WI38 (cell line): ENCODE data around the gene DDX49.
"Not testable (repeated sequence)": the region's sequence is repeated elsewhere in the genome, so short reads cannot be mapped to it uniquely, and the experiment has no call there.

ENCODE experiments used
- H3K4me3 ChIP-seq: 2 replicates; pipeline ENCODE4 v1.5.1; 2011; ENCODE audit warnings: low read depth, mild to moderate bottlenecking, control low read depth, low read length
- CTCF ChIP-seq: IDR thresholded peaks from 2 replicates; pipeline ENCODE4 v1.5.1; 2012; ENCODE audit warnings: low read depth, mild to moderate bottlenecking, control low read depth, low read length

DDX49 gene

GRCh38 chr19:18897094-18898029 is 22.2 kb upstream of the DDX49 start:
- no peak overlapping the region for H3K4me3 ChIP-seq
- TF ChIP-seq CTCF, result no peak

GRCh38 chr19:18898081-18898606 is 21.4 kb upstream of the DDX49 start:
- no peak for TF ChIP-seq CTCF
- no peak overlapping the region for H3K4me3 ChIP-seq

- TF ChIP-seq CTCF, result no peak
- H3K4me3 ChIP-seq, result no peak overlapping the region
Observed at GRCh38 chr19:18898607-18899408, 20.7 kb upstream of the DDX49 start.

GRCh38 chr19:18899624-18900560 is 19.6 kb upstream of the DDX49 start:
- H3K4me3 ChIP-seq, result no peak overlapping the region
- no peak for TF ChIP-seq CTCF

- no peak for TF ChIP-seq CTCF
- no peak overlapping the region for H3K4me3 ChIP-seq
Observed at GRCh38 chr19:18900700-18901481, 18.6 kb upstream of the DDX49 start.

- TF ChIP-seq CTCF, result no peak
- H3K4me3 ChIP-seq, result no peak overlapping the region
Observed at GRCh38 chr19:18901491-18901890, 18.0 kb upstream of the DDX49 start.

- not testable (repeated sequence) for H3K4me3 ChIP-seq
Observed at GRCh38 chr19:18902519-18902918, 17.0 kb upstream of the DDX49 start.
